GM19099 (cell line): ENCODE data around the gene CTR9.

Experiments
- POLR2A ChIP-seq: IDR thresholded peaks from 3 replicates; pipeline ENCODE4 v1.6.1; 2011; ENCODE audit warnings: low read depth; ENCODE audit not compliant: insufficient read length; ENCODE audit errors: extremely low read depth

The CTR9 gene

GRCh38 chr11:10809373-10810160 is 58.5 kb downstream of the CTR9 start:
- no peak for TF ChIP-seq POLR2A

DNA sequence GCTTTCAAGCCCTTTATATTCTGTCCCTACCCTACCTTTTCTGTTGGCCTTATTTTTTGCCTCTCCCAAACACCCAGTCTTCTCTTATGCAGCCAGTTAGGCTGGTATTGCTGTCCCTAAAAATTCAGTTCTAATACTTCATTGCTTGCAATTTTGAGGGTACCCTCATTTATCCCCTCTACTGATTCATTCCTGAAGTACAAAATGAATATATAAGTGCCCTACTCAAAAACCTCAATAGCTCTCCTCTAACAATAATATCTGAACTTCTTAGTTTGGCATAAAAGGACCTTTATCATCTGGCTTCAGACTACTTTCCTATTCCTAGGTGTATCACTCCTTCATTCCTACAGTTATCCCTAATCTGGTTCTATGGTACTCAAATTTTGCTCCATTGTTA is 62.9 kb downstream of the CTR9 start:
- TF ChIP-seq POLR2A = no peak

DNA sequence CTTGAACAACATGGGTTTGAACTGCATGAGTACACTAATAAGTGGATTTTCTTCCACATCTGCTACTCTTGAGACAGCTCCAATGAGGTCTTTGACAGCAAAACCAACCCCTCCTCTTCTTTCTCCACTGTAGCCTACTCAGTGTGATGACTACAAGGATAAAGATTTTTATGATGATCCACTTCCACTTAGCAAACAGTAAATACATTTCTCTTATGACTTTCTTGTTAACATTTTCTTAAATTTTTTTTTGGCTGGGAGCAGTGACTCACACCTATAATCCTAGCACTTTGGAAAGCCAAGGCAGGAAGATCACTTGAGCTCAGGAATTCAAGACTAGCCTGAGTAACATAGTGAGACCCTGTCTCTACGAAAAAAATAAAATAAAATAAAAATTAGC is 67.5 kb downstream of the CTR9 start:
- TF ChIP-seq POLR2A = no peak

DNA sequence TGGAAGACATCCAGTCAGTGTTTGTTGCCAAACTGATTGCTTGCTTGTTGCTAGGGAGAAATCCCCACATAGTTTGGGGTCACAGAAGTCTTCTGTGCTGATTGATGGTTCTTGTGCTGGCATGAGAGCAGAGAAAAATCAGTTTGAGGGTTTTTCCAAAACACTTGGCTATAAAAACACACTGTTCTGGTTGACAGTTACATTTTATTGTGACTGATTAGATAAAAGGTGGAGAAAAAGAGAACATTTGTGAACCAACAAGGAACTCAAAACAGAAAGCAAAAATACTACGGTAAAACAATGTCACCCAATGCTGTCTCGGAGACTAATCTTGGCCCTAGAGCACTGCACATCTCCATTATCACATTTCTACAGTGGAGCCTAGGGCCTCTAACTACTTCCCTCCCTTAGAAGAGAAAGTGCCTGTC is 72.1 kb downstream of the CTR9 start:
- no peak for TF ChIP-seq POLR2A

DNA sequence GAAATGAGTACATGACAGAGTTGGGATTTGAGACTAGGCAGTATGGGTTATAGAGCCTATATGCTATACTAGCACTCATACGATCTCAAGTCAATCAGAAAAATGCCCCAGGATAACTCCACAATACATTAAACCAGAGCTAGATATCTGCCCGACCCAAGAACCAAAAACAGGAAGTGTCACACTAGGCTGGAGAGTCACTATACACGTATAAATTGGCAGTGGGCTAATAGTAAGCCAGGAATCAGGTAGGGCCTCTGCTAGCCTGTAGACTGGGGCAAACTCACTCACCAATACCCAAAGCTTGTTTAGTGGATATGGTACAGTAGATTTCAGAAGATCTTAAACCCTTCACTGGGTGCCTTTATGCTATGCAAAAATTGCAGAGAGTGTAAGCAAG is 73.8 kb downstream of the CTR9 start:
- no peak for TF ChIP-seq POLR2A

- TF ChIP-seq POLR2A = no peak
Observed at GRCh38 chr11:10828402-10828801, 77.4 kb downstream of the CTR9 start.

DNA sequence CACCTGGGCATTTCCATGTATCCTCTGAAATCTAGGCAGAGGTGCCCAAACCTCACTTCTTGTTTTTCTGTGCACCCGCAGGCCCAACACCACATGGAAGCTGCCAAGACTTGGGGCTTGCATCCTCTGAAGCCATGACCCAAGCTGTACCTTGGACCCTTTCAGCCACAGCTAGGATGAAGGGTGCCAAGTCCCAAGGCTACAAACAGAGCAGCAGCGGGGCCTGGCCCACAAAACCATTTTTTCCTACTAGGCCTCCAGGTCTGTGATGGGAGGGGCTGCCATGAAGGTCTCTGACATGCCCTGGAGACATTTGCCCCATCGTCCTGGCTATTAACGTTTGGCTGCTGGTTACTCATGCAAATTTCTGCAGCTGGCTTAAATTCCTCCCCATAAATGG is 78.1 kb downstream of the CTR9 start:
- TF ChIP-seq POLR2A = no peak
